HG03460 (cell line): ENCODE data around the gene MOB3B.
"Not testable (repeated sequence)": the region's sequence is repeated elsewhere in the genome, so short reads cannot be mapped to it uniquely, and the experiment has no call there.

Source experiments
- ATAC-seq: cut with Tn5 transposase; IDR thresholded peaks from one replicate; pipeline ENCODE4 v1.9.1; 2021; ENCODE audit not compliant: unreplicated experiment

The MOB3B gene

GRCh38 chr9:27426511-27427271 is 102.9 kb downstream of the MOB3B start:
- ATAC-seq: no peak

- no peak for ATAC-seq
These were observed 103.6 kb downstream of the MOB3B start for GRCh38 chr9:27425827-27426510.

GRCh38 chr9:27423915-27424710 is 105.5 kb downstream of the MOB3B start:
- ATAC-seq: no peak

GRCh38 chr9:27422279-27422834 is 107.3 kb downstream of the MOB3B start:
- no peak for ATAC-seq

GRCh38 chr9:27421577-27421976 is 108.0 kb downstream of the MOB3B start:
- no peak for ATAC-seq

- ATAC-seq: not testable (repeated sequence)
These were observed 110.1 kb downstream of the MOB3B start for GRCh38 chr9:27419558-27419957.

GRCh38 chr9:27414220-27414761 is 115.3 kb downstream of the MOB3B start:
- no peak for ATAC-seq

GRCh38 chr9:27413511-27414219 is 115.9 kb downstream of the MOB3B start:
- no peak for ATAC-seq

- no peak for ATAC-seq
These were observed 116.7 kb downstream of the MOB3B start for GRCh38 chr9:27412963-27413362.

- no peak for ATAC-seq
These were observed 117.5 kb downstream of the MOB3B start for GRCh38 chr9:27412081-27412480.

- ATAC-seq: no peak
These were observed 121.1 kb downstream of the MOB3B start for GRCh38 chr9:27408482-27408881.

GRCh38 chr9:27408001-27408400 is 121.6 kb downstream of the MOB3B start:
- no peak for ATAC-seq

- ATAC-seq: no peak
These were observed 122.1 kb downstream of the MOB3B start for GRCh38 chr9:27407491-27407890.

GRCh38 chr9:27404661-27405060 is 125.0 kb downstream of the MOB3B start:
- ATAC-seq: no peak

- no peak for ATAC-seq
These were observed 127.0 kb downstream of the MOB3B start for GRCh38 chr9:27402626-27403025.

- ATAC-seq: no peak
These were observed 129.2 kb downstream of the MOB3B start for GRCh38 chr9:27400334-27400880.

GRCh38 chr9:27398982-27399653 is 130.5 kb downstream of the MOB3B start:
- ATAC-seq: no peak

- no peak for ATAC-seq
These were observed 133.1 kb downstream of the MOB3B start for GRCh38 chr9:27396495-27396894.

- no peak for ATAC-seq
These were observed 134.1 kb downstream of the MOB3B start for GRCh38 chr9:27395484-27395921.

- no peak for ATAC-seq
These were observed 134.8 kb downstream of the MOB3B start for GRCh38 chr9:27394826-27395201.
